ENCODE results near the gene NEU2.
"Not testable (repeated sequence)": the region's sequence is repeated elsewhere in the genome, so short reads cannot be mapped to it uniquely, and the experiment has no call there.

The NEU2 gene

DNA sequence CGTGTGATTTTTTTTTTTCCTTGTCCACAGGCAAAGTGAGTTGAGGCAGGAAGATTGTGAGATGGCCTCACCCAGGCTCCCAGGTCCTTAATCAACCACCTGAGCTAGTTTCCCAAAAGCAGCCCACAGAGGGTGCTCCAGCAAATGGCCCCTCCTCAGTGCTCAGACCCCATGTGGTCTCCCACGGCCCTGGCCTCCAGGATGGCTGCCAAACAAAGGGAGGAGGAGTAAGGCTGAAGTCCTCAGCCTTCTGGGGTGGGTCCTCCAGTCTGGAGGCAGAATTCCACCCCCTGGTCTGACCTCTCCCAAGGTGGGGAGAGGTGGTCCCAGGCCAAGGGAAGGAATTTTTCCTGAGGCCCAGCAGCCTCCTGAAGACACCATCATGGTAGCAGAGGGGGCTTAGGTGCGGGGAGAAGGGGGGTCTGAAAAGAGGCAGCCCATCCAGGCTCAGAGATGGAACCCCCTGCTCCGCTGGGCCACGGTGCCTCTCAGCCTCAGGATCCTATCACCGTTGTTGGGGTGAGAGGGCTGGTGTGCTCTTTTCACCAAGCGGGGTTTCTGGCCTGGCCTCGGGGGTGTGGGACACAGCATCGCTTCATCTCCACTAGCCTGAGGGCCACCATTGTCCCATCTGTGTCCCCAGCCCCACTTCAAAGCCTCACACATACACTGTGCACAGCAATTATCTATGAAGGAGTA is 21.8 kb upstream of the NEU2 start:
- no peak for DNase-seq

DNA sequence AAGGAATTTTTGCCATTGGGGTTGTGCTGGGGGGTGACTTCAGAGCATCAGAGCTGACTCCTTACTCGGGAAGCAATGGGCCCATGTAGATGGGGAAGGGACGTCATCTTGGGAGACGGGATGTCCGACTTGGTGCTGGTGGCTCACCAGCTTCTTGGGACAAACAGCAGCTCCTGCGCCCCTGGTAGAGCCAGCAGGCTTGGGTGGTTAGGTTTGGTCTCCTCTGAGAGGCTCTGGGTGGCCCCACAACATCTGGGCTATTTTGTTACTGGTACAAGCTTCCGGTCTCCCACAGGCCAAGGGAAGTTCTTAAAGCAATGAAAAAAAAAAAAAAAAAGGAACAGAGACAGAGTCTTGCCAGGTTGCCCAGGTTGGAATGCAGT is 21.2 kb upstream of the NEU2 start:
- DNase-seq, result no peak

DNA sequence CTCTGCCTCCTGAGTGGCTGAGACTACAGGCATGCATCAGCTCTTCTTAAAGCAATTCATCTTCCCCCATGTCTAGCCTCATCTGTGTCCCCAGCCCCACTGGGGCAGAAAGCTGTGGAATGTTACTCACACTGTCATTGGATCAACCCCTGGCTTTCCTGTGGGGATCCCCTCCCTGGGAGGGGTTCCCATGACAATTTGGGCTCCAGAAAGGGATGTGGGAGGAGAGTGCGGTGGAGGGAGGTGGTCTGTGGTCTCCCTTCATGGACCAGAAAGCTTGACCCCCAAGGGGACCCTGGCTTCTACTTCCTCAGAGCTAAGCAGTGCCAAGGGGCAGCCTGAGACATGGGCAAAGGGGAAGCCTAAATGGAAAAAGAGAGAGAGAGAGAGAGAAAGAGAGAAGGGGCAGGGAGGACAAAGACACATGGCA is 20.8 kb upstream of the NEU2 start:
- DNase-seq, result no peak

DNA sequence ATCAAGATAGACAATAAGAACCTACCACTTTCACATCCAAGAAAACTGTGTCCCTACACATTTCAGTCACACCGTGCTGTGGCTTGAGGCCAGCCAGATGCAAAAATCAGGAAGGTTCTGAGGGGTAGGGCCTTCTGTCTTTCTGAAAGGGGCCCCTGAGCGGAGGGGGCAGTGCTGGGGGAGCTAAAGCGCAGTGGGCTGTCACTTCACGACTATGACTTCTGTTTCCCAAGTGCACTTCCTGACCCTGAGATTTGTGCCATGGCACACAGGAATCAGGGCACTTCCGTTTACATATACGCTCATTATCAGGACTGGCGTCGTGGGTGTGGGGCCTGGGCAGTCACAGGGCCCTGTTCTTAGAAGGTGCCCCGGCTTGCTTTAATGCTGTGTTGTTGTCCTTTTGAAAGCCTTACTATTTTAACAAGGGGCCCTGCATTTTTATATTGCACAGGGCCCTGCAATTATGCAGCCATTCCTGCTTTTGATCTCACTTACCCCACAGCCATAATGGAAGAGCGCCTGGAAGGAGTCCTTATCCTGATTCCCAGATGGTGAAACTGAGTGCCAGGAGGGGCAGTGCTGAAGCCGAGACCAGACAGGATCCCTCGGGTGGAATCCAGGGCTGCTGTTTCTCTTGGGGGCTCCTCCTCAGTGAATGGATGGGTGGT is 20.0 kb upstream of the NEU2 start:
- DNase-seq, result no peak

DNA sequence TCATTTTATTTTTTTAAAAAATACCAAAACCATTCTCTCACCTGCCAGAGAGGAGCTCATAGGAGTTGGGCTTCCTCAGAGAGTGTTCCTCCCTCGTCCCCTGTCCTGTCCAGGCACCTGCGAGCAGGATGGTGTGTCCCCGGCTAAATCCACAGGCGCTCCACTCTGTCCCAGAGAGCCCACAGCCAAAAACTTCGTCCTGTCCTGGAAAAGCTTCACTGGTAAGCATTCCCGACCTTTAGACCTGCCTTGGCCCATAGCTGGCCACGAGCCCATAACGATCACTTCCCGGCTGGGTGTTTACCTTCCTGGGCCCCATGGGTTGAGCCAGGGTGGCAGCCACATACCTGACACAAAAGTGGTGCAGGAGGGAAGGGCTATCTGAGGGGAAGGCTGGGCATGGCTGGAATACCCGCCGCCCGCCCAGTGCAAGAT is 19.4 kb upstream of the NEU2 start, which contains the start of gene NGEF:
TSS of gene NGEF (minus strand) at position 230 of the 435 bp plus-strand sequence. CDS start 38,366 bp downstream, outside the sequence.
- DNase-seq, result no peak

DNA sequence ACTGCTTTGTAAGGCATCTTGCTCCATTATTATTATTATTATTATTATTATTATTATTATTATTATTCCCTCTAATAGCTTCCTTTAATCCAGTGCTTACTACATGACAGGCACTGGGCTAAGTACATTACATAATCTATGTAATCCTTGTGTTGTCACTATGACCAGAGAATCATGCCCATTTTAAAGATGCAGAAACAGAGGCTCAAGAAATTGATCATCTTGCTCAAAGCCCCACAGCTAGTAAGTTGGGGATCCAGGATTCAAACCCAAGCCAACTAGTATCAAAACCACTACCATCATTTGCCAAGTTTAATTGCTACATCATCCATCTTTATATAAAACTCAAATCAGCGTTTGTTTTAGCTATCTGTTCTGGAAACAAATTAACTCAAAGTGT is 18.8 kb upstream of the NEU2 start:
- DNase-seq, result no peak

DNA sequence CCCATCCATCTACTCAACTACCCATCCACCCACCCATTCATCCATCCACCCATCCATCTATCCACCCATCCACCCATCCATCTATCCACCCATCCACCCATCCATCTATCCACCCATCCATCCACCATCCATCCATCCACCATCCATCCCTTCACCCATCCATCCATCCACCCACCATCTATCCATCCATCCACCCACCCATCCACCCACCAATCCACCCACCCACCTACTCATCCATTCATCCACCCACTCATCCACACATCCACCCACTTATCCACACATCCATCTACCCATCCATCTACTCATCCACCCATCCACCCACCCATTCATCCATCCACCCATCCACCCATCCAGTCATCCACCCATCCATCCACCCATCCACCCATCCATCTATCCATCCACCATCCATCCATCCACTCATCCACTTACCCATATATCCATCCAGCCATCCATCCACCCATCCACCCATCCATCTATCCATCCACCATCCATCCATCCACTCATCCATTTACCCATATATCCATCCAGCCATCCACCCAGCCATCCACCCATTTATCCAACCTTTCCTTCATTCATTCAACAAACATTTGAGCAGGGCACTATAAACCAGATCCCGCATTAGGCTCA is 17.3 kb upstream of the NEU2 start:
- no peak for DNase-seq

DNA sequence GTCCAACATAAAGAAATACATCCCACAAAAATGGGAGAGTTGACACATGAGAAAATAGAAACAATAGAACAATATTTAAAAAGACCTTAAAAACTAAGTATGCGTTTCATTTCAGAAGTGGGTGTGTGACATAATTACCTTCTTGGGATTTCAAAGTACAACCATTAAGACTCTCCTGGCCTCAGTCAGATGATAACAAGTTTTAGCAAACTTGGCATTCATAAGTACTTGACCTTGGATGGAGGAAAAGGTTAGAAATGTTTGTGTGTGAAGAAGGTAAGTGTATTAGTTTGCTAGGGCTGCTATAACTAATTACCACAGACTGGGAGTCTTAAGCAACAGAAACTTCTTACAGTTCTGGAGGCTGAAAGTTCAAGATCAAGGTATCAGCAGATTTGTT is 14.5 kb upstream of the NEU2 start:
- DNase-seq, result no peak

DNA sequence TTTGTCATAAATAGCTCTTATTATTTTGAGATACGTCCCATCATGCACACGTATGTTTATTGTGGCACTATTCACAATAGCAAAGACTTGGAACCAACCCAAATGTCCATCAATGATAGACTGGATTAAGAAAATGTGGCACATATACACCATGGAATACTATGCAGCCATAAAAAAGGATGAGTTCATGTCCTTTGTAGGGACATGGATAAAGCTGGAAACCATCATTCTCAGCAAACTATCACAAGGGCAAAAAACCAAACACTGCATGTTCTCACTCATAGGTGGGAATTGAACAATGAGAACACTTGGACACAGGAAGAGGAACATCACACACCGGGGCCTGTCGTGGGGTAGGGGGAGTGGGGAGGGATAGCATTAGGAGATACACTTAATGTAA is 12.9 kb upstream of the NEU2 start:
- DNase-seq, result not testable (repeated sequence)

DNA sequence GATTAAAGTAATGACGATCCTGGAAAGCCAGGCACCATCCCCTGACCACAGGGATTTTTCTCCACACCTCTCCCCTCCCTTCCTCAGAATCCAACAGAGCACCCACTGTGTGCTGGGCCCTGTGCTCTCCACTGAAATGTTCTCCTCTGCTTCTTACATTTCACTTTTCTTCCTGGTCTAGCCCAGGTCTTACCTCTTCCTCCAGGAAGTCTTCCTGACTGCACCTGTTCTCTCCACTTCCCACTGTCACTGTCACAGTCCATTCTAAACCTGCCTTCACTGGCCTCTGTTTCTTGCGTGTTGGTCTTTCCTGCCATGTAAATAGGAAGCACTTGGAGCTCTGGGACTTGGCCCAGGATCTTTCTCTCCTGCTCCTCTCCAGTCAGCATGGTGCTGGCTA is 12.0 kb upstream of the NEU2 start:
- no peak for DNase-seq

DNA sequence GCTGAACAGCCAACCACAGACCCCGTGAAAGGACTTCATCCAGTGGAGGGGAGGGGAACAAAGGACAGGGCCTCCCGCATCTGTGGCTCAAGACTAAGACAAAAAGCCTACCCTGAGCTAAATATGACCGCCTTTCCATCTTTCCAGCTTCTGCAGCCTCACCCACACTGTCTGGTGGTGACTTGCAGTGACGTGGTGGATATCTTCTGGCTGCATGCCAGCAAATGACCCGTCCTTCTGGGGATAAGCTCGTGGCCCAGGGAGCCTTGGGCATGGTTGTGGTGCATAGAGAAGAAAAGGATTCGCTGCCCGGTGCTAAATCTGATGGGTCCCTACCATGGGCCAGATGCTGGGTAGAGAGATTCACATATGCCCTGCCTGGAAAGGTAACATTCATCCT is 10.7 kb upstream of the NEU2 start:
- no peak for DNase-seq

DNA sequence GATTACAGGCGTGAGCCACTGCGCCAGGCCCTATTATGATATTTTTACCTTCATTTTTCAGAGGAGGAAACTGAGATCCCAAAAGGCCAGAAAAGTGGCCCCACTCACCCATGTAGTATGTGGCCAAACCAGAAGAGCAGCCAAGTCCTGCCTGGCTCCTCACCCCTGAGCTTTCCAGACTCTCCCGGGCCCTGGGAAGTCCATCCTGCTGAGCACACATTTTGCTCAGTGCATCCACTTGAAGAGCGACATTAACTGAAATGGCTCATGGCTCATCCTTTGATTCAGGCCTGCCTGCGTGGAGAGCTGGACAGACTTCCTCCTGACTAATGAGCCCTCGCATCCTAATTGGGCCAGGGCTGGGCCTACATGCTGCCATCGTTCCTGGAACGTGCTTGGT is 9.9 kb upstream of the NEU2 start:
- no peak for DNase-seq

DNA sequence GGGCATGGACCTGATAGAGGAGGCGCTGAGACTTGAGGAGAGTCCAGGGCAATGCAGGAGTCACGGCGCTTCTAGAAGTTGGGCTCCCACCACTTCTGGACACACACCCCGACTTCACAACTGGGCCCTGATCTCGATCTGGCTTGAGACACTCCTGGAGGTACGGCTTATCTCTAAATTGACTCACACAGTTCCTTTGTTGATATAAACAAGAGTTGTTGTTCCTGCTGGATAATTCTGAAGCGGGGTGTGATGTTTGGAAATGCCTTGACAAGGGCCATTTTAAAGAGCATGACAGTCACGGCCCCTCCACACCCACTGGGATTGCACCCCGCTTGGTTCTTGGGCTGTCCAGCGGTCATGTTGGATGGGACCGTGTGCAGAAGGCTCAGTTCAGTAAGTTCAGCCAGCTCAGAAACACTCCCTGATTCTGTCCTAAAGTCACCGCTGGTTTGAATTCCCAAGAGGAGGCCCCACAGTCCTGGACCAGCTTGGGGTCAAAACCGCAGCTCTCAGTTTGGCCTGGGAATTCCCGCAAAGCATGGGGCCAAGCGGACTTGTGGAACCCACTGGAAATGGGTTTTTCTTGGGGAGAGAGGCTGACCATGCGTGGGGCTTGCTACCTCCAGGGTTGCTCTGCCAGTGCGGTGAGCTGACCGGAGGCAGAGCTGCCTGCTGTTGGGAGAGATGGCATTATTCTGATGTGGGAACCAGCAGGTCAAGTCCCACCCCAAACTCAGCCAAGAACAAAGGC is 9.3 kb upstream of the NEU2 start:
- DNase-seq, result no peak

DNA sequence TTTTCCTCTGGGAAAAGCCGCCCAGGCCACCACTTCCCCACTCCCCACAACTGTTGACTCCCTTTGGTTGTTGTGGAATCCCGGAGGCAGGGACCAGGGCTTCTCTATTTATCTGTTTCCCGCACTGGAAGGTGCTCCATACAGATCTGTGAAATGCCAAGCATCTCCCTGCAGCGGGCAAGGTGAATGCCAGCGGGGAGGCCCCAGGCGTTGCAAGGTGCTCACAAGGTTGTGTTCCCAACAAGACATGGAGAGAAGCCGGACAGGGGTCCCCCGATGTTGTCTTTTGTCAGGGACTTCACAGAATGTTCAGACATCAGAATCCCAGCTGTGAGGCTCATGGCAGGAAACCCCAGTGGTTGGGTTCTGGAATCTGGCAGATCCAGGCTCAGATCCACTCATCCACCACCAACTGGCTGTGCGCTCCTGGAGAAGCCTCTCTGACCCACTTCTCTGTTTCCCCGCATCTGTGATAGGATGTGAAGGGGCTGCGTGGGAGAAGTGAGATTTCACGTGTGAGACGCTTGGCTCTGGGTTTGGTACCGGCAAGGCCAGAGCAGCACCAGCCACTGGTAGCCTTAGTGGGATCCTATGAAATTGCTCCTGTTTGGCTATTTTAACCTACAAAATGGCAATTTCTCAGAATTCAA is 8.6 kb upstream of the NEU2 start:
- DNase-seq, result no peak

DNA sequence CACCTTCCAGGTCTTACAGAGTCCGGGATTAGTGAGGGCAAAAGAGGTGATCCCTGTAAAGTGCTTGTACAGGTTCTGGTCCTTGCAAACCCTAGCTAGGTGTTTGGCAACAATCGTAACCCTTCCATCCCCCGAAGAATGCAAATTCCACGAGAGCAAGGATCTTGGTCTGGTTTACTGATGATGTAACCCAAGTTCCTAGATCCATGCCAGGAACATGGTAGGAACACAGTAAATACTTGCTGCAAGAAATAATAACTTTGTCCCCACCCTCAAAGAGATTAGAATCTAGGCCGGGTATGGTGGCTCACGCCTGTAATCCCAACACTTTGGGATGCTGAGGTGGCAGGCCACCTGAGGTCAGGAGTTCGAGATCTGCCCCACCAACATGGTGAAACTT is 6.8 kb upstream of the NEU2 start:
- DNase-seq, result no peak

DNA sequence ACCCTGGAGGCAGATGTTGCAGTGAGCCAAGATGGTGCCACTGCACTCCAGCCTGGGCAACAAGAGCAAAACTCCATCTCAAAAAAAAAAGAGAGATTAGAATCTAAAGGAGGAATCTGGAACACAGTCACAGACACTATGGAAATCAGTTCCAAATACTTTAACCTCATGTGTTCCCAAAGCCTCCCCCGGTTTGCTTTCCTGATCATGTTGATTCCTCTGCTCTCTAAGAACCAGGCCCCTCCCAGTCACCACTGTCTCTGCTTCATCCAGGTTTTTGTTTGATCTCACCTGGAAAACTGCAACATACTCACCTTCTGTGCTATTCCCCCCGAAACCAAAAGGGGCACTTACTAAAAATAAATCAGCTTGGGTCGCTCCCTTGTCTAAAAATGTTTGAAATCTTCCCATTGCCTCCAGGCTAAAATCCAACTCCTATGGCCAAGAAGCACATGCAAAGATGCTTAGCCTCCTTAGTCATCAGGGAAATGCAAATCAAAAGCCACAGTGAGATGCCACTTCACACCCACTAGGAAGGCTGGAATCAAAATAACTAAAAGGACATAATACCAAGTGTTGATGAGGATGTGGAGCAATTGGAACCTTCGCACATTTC is 6.2 kb upstream of the NEU2 start:
- no peak for DNase-seq

DNA sequence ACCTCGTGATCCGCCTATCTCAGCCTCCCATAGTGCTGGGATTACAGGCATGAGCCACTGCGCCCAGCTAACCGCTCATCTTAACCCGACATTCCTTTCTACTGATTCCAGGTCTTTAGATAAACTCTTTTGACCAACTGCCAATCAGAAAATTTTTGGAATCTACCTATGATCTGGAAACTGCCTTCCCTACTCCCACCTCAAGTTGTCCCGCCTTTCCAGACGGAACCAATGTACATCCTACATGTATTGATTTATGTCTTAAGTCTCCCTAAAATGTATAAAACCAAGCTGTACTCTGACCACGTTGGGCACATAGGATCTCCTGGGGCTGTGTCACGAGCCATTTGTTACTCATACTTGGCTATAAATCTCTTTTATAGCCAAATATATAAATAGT is 3.2 kb upstream of the NEU2 start:
- no peak for DNase-seq

DNA sequence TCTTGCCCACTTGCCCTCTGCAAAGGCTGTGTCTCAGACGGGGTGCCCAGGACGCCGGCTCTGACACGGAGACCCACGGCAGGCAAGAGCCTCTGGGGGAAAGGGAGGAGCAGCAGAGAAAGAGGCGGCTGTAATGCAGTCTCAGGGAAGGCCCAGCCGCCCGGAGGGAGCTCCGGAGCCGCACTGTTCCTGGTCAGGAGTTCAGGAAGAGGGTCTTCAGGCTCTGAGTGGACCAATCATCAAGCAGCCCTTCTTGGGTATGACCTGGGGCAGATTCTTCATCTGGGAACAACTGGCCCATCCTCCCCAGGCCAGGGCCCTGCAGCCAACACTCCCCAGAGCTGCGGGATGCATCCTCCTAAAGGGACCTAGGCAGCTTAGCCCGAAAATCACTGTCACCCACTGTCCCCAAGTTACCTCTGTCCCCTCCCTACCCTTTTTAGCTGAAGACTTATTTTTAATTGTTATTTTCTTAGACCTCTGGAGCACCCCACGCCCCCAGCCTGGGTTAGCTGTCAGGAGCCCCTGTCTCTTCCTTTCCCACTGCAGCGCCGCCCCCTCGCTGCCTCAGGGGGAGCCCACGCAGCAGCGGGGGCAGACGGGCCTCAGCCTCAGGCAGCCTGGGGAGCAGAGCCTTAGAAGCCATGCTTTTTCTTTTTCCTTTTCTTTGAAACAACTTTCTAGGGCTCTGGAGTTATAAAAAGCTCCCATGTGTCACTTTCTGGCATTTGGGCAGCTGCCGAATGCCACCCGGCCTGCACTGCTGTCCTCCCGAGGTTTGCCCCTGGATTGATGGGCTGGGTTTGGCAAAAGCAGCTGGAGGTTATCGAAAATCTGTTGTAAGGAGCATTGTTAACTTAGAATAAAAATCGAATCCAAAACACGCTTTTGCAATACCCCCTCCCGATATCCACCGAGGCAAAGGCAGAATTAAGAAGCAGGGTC is 644 bp upstream of the NEU2 start:
- DNase-seq, result no peak

DNA sequence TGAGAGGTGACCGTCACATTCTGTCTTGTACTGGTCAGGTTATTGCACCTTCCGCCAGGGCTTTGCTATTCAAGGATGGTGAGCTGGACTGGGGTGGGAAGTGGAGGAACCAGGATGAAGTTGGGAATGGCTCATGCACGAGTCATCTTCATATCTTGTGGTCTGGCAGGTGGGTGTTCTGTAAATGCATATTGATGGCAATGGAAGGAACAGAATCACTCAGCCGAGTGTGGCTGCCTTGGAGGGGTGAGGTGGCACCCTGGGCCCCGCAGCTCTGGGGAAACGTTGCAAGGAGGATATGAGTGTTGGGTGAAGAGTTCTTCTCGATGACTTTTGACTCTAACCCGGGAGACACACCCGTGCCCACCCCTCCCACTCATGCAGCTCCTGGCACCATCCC is 1.2 kb downstream of the NEU2 start:
- DNase-seq, result no peak

DNA sequence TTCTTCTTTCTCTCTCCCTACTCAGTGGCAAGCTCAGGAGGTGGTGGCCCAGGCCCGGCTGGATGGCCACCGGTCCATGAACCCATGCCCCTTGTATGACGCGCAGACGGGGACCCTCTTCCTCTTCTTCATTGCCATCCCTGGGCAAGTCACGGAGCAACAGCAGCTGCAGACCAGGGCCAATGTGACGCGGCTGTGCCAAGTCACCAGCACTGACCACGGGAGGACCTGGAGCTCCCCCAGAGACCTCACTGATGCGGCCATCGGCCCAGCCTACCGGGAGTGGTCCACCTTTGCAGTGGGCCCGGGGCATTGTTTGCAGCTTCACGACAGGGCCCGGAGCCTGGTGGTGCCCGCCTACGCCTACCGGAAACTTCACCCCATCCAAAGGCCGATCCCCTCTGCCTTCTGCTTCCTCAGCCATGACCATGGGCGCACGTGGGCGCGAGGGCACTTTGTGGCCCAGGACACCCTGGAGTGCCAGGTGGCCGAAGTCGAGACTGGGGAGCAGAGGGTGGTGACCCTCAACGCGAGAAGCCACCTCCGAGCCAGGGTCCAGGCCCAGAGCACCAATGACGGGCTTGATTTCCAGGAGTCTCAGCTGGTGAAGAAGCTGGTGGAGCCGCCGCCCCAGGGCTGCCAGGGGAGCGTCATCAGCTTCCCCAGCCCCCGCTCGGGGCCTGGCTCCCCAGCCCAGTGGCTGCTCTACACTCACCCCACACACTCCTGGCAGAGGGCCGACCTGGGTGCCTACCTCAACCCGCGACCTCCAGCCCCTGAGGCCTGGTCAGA is 1.8 kb downstream of the NEU2 start:
- DNase-seq, result no peak
